T-helper 9 cell (primary cell): ENCODE measurements around the gene IL25.
"Not testable (repeated sequence)": the region's sequence is repeated elsewhere in the genome, so short reads cannot be mapped to it uniquely, and the experiment has no call there.

Source experiments
- DNase-seq: peaks from one replicate; pipeline ENCODE4 v3.0.0-alpha.2; 2020

Gene IL25

GRCh38 chr14:23392613-23393012, 20.0 kb downstream of the IL25 start:
- DNase-seq = no peak

DNA sequence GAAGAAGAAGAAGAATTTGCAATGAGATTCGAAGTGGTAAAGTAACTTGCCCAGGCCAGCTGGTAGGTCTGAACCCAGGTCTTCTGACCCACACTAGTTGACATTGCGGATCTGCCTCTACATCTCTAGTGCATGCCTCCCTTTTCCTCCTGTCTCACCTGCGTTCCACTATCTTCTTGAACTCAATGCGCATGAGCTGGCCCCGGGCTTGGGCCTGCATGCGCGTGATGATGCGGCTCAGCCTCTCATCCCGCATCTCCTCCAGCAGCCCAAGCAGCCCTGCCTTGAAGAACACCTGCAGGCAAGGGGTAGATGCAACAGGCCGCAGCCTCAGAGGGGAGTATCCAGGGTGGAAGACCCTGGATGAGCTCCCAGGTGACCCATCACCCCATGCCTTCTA, 23.5 kb downstream of the IL25 start:
- DNase-seq = no peak

GRCh38 chr14:23396781-23397407, 24.3 kb downstream of the IL25 start:
- DNase-seq = no peak

DNA sequence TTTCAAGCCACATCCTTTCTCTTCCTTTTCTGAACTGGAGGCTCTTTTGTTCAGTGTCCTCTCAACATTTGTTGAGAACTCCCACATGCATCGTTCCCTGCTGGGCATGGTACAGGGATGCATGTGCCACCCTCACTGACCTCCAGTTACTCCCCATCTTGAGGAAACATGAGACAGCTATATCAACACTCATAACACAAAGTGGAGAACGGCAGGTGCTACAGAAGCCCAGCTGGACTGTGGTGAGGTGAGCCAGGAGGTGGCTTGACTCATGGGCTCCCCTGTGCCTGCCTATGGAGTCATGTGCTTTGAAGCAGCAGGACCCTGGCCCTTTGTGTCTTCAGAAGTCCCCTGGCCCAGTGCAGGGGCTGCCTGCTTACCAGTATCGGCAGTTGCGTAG, 25.7 kb downstream of the IL25 start:
- no peak for DNase-seq

DNA sequence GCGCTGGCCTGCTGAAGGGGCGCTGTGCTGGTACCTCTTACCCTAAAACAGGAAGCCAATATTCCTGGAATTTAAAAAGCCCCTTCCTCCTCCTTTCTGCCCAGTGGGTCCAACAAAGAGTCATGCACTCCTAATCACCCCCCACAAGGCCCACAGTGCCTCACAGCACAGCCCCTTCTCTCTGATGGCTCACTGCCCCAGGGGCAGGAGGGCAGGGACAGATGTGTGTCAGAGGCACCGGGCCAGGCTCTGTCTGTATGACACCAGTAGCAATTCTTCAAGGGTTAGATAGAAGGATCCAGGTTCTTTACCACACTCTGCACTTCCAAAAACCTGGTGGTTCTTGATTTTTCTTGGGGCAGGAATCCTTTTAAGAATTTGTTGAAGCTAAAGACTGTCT, 26.5 kb downstream of the IL25 start:
- no peak for DNase-seq

- no peak for DNase-seq
Observed at GRCh38 chr14:23399591-23399990, 27.0 kb downstream of the IL25 start.

DNA sequence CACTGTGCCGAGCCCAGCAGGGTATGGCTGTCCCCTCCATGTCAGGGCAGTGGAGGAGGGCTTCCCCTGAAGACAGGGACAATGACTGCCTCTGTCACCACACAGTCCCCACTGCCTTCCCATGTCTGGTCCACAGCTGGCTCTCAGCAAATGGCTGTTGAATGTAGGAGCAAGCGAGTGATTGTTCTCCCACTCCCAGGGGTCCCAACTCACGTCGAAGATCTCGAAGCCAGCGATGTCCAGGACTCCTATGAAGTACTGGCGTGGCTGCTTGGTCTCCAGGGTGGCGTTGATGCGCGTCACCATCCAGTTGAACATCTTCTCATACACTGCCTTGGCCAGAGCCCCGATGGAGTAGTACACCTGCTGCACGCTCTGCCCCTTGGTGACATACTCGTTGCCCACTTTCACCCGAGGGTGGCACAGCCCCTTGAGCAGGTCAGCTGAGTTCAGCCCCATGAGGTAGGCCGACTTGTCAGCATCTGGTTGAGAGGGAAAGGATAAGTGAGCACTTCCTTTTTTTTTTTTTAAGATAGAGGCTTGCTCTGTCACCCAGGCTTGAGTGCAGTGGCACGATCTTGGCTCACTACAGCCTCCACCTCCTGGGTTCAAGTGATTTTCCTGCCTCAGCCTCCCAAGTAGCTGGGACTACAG, 28.0 kb downstream of the IL25 start:
- not testable (repeated sequence) for DNase-seq

- DNase-seq = no peak
Observed at GRCh38 chr14:23401291-23401690, 28.7 kb downstream of the IL25 start.

GRCh38 chr14:23402296-23403138, 29.9 kb downstream of the IL25 start:
- no peak for DNase-seq

DNA sequence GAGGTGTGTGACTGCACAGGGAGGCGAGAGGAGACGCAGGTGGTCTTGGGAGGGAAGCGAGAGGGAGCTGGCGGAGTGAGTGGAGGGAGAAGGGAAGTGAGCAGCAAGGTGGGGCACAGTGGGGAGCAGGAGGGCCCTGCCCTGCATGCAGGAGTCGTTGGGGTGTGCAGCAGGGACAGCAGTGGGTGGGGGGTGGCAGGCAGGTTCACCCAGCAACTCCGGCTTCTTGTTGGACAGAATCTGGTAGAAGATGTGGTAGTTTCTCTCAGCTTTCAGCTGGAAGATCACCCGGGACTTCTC, 30.5 kb downstream of the IL25 start:
- DNase-seq = no peak

- no peak for DNase-seq
Observed at GRCh38 chr14:23403908-23404307, 31.3 kb downstream of the IL25 start.

DNA sequence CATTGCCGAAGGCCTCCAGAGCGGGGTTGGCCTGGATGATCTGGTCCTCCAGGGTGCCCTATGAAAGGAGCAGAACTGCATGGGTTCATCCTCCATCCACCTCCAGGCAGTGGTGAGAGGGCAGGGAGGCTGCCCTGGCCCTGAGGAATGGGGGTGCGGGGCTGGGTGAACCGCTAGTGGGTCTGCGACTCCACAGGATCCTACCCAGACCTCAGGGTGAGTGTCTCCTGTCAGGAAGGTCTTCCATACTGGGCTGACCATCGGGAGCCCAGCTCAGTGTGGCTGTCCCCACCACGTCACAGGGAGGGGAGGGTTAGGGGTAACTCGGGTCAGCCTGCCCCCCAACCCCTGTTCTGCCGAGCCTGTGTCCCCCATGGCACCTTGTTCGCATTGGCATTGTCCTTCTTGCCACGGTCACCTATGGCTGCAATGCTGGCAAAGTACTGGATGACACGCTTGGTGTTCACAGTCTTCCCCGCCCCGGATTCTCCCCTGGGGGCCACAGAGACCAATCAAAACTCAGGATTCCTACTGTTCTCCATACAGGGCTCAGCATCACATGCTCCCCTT, 31.8 kb downstream of the IL25 start:
- DNase-seq = no peak

DNA sequence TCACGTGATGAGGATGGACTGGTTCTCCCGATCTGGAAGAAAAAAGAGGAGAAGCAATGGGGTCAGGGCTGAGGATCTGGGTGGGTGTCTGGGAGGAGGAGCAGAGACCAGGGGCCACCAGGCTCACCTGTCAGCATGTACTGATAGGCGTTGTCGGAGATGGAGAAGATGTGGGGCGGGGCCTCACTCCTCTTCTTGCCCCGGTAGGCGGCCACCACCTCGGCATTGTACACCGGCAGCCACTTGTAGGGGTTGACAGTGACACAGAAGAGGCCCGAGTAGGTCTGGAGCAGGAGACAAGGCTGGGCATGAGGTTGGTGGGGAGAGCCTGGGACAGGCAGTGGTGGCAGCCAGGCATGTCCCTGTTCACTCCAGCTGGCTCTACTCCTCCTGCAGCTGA, 32.5 kb downstream of the IL25 start:
- no peak for DNase-seq

DNA sequence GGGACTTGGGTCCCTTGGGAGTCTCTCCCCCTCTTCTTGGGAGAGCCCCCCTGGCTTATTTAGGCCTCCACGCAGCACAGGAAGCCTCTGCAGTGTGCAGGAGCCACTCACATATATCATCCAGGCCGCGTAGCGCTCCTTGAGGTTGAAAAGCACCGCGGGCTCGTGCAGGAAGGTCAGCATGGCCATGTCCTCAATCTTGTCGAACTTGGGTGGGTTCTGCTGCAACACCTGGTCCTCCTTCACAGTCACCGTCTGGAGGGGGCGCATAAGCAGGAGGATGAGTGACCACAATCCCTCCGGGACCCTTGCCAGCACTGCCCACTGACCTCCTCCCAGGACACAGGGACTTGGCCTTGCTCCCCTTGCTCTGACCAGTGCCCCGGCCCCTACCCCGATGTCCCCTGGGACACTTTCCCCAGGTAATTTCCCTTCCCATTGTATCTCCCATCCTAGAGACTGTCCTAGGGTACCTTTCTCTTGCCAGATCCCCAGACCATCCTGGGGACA, 33.0 kb downstream of the IL25 start:
- no peak for DNase-seq

DNA sequence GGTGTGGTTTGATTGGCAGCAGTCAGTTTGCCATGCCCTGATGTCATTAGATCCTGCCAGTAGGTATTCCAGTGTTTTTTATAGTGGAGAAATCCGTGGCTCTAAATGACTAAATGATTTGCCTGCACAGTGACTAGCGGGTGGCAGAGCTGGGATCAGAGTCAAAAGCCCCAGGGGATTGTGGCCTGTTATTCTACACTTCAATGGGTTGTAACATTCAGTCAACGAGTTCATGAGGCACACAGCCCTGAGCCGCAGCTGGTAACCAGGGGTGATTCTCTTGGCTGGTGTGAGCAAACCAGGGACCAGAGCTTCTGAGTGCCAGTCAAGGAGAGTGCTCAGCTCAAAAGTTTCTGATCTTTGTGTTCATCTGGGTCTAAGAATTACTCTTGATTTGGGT, 33.6 kb downstream of the IL25 start:
- no peak for DNase-seq

GRCh38 chr14:23406725-23407355, 34.2 kb downstream of the IL25 start:
- no peak for DNase-seq

- no peak for DNase-seq
Observed at GRCh38 chr14:23407516-23408306, 35.1 kb downstream of the IL25 start, which contains the start of gene MYH6. Gene MYH6, minus strand, starts transcription at chr14:23408273. Its CDS starts 1,050 bp downstream, at chr14:23407223.

GRCh38 chr14:23408307-23408630, 35.7 kb downstream of the IL25 start:
- DNase-seq = no peak

- no peak for DNase-seq
Observed at GRCh38 chr14:23409475-23409874, 36.9 kb downstream of the IL25 start.

DNA sequence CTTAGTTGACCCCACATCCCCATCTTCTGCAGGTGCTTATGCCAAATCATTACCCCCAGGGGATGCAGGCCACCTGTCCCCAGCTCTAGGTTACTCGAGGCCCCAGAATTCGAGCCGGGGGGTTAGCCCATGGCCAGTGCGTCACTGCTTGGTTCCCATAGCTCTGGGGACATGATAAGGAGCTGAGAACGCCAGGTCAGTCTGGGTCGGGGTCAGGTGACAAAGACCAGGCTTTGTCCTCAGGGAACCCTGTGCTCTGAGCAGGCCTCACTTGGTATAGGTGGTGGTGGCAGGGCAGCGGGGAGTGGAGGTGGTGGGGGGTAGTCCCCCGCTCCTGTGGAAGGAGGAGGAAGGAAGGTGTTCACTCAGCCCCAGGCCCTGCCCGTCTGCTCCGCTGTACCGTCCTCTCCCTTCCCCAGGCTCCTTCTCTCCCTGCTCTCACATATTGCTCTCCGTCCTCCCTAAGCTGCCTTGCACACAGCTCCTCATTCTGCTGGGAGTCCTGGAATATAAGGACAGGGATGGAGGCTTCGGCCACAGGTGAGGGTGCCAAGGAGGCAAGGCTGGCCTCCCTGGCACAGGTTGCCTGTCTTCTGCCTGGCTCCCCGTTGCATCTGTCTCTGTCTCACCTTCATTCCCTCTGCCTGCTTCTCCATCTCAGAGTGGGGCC, 37.5 kb downstream of the IL25 start:
- no peak for DNase-seq
